T-cell (primary cell): ENCODE measurements around the gene CNOT4. TPM values are rescaled to one million over a fixed set of nuclear protein-coding genes. Genes with fewer than 3 reads are reported as not detected.

Source experiments
- ATAC-seq, 4 experiments: fragments of 200-7000 bp in 3 of 4; fragments of 150-1000 bp in 1 of 4; cut with Tn5 transposase; replicated peaks in 1 of 4; 1 replicate in 3 of 4; 2 replicates in 1 of 4; pipeline ENCODE4 v1.10.0; 2021; ENCODE audit warnings: moderate library complexity in 3 of 4, mild to moderate bottlenecking in 2 of 4, moderate number of reproducible peaks in 1 of 4
- CTCF ChIA-PET, 2 donors: fragments of 300-600 bp; sonication (Branson Sonifier 250); formaldehyde crosslinking; loops; one replicate each; lab custom pipeline; 2022; ENCODE audit warnings: antibody characterized with exemption in 2 of 2; lab: Charles Lee
- POLR2A ChIA-PET, 2 donors: fragments of 300-600 bp; sonication (Branson Sonifier 250); formaldehyde crosslinking; loops; one replicate each; lab custom pipeline; 2022; ENCODE audit warnings: antibody characterized with exemption in 2 of 2; lab: Charles Lee
- DNase-seq, 35 experiments: peaks; one replicate each; pipeline versions ENCODE4 v3.0.0 to v3.0.0-alpha.2; 2013 to 2023
- H3K27ac ChIP-seq: one replicate; pipeline ENCODE4 v1.5.1; 2013; ENCODE audit warnings: low read length
- H3K27me3 ChIP-seq, 2 experiments: replicated peaks in 1 of 2; 1 replicate in 1 of 2; 2 replicates in 1 of 2; pipeline versions ENCODE4 v1.6.1 to v1.7.0; 2013; ENCODE audit warnings: low read length in 1 of 2, mixed read lengths in 1 of 2; ENCODE audit not compliant: control insufficient read depth in 2 of 2, insufficient read depth in 2 of 2; ENCODE audit errors: extremely low read depth in 1 of 2
- H3K36me3 ChIP-seq, 2 donors: 1 replicate in 1 of 2; 2 replicates in 1 of 2; pipeline versions ENCODE4 v1.6.1 to v1.7.0; 2013; ENCODE audit warnings: low read length in 1 of 2; ENCODE audit not compliant: control insufficient read depth in 2 of 2, insufficient read depth in 1 of 2; ENCODE audit errors: extremely low read depth in 1 of 2
- H3K4me1 ChIP-seq, 2 experiments: 1 replicate in 1 of 2; 2 replicates in 1 of 2; pipeline versions ENCODE4 v1.6.1 to v1.7.0; 2013; ENCODE audit warnings: low read length in 2 of 2, mixed read lengths in 1 of 2; ENCODE audit not compliant: insufficient read depth in 2 of 2, control insufficient read depth in 1 of 2; ENCODE audit errors: extremely low read depth in 1 of 2
- H3K4me3 ChIP-seq, 2 donors: 1 replicate in 1 of 2; 2 replicates in 1 of 2; pipeline versions ENCODE4 v1.5.1 to v1.7.0; 2013; ENCODE audit warnings: mild to moderate bottlenecking in 2 of 2, low read length in 1 of 2, moderate library complexity in 1 of 2; ENCODE audit not compliant: control insufficient read depth in 1 of 2; ENCODE audit errors: extremely low read depth in 1 of 2
- H3K9me3 ChIP-seq: 2 replicates; pipeline ENCODE4 v1.7.0; 2013
- H3K27ac Mint-ChIP-seq, 2 donors: one replicate each; pipeline ENCODE4 v1.8.0; 2020 to 2021; ENCODE audit warnings: mild to moderate bottlenecking in 2 of 2, mixed read lengths in 2 of 2
- H3K27me3 Mint-ChIP-seq, 2 donors: one replicate each; pipeline ENCODE4 v1.8.0; 2021 to 2022; ENCODE audit warnings: mixed read lengths in 2 of 2
- H3K36me3 Mint-ChIP-seq: one replicate; pipeline ENCODE4 v1.8.0; 2021; ENCODE audit warnings: mixed read lengths
- H3K4me1 Mint-ChIP-seq, 3 donors: one replicate each; pipeline ENCODE4 v1.8.0; 2020 to 2022; ENCODE audit warnings: mixed read lengths in 3 of 3, mild to moderate bottlenecking in 1 of 3
- H3K4me3 Mint-ChIP-seq, 3 donors: one replicate each; pipeline ENCODE4 v1.8.0; 2020 to 2022; ENCODE audit warnings: mild to moderate bottlenecking in 3 of 3, mixed read lengths in 3 of 3, moderate library complexity in 3 of 3
- H3K9me3 Mint-ChIP-seq, 3 donors: one replicate each; pipeline ENCODE4 v1.8.0; 2020 to 2022; ENCODE audit warnings: mixed read lengths in 3 of 3
- WGBS: methylation state at CpG from one replicate; pipeline ENCODE4 v1.1.5; 2013; ENCODE audit warnings: missing lambda C conversion rate; ENCODE audit not compliant: insufficient coverage; 5-methylcytosine and 5-hydroxymethylcytosine counted together
- total RNA-seq, 35 experiments: library from RNA in 6 of 35; stranded (reverse) in 6 of 35; fragments of 120-200 nt in 1 of 35; gene quantifications; one replicate each; pipeline versions ENCODE4 v1.2.1 to v1.2.4 and lab custom pipeline; 2013 to 2026

The CNOT4 gene
- total RNA-seq, 5 donors from 2014 or later (not counting 1 experiment from before 2014, with no cell fraction given), result 29.4 to 36.8 (median 33.7) TPM

DNA sequence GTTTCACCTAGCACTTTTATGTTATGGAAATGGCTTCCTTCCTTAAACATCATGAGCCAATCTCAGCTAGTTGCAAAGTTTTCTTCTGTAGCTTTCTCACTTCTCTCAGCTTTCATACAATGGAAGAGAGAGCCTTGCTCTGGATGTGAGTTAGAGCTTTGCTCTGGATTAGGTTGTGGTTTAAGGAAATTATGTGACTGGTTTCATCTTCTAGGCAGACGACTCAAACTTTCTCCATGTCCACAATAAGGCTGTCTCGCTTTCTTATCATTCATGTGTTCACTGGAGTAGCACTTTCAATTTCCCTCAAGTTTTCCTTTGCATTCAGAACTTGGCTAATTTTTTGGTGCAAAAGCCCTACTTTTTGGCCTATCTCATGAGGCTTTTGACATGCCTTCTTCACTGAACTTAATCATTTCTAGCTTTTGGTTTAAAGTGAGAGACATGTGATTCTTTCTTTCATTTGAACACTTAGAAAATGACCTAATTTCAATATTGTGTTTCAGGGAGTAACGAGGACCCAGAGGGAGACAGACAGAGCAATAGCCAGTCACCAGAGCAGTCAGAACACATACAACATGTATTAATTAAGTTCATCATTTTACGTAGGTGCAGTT is 49.8 kb downstream of the CNOT4 start:
- H3K9me3 ChIP-seq, result no peaks in the 10 kb centered on the region
- no peak overlapping the region for H3K4me3 Mint-ChIP-seq
- POLR2A ChIA-PET, result interaction anchor here in 1 of 2 donors (0.7 kb wide), 1 partner anchor 20 kb away, joined by 3 read pairs; no protein-coding TSS in a partner anchor
- H3K27me3 ChIP-seq, result no peaks in the 10 kb centered on the region
- H3K9me3 Mint-ChIP-seq, result no peaks in the 10 kb centered on the region
- peaks cover 2 to 7% of the 10 kb centered on the region in 2 experiments for H3K4me1 ChIP-seq
- peaks cover 70 to 75% (median 71%) of the 10 kb centered on the region in 3 donors for H3K4me1 Mint-ChIP-seq
- DNase-seq, result no peak
- CTCF ChIA-PET, result no interaction called here
- H3K36me3 Mint-ChIP-seq, result peaks cover 32% of the 10 kb centered on the region
- no peak overlapping the region for H3K4me3 ChIP-seq
- H3K27me3 Mint-ChIP-seq, result no peaks in the 10 kb centered on the region
- peak in 1 of 4 experiments; percentile 26 for ATAC-seq
- no peak overlapping the region for H3K27ac ChIP-seq
- H3K36me3 ChIP-seq, result no peaks in the 10 kb centered on the region
- 80% methylated on average over 2 of the region's 4 CpGs for WGBS
- H3K27ac Mint-ChIP-seq, result peak overlapping the region in 1 of 2 donors; percentile 2

GRCh38 chr7:135459076-135459475 is 50.8 kb downstream of the CNOT4 start:
- no peak overlapping the region for H3K27ac Mint-ChIP-seq
- Histone ChIP-seq H3K36me3 (no peaks in the 10 kb centered on the region), H3K27me3 (no peaks in the 10 kb centered on the region), H3K4me3 (no peak overlapping the region), H3K9me3 (no peaks in the 10 kb centered on the region), H3K27ac (no peak overlapping the region), H3K4me1 (peaks cover 2 to 9% of the 10 kb centered on the region in 2 experiments)
- CTCF ChIA-PET, result no interaction called here
- 100% methylated on average over 3 of the region's 6 CpGs for WGBS
- no peaks in the 10 kb centered on the region for H3K9me3 Mint-ChIP-seq
- no peaks in the 10 kb centered on the region for H3K27me3 Mint-ChIP-seq
- peaks cover 71 to 77% (median 76%) of the 10 kb centered on the region in 3 donors for H3K4me1 Mint-ChIP-seq
- H3K36me3 Mint-ChIP-seq, result peaks cover 30% of the 10 kb centered on the region
- H3K4me3 Mint-ChIP-seq, result no peak overlapping the region
- ATAC-seq (no peak), DNase-seq (no peak)
- POLR2A ChIA-PET, result no interaction called here

DNA sequence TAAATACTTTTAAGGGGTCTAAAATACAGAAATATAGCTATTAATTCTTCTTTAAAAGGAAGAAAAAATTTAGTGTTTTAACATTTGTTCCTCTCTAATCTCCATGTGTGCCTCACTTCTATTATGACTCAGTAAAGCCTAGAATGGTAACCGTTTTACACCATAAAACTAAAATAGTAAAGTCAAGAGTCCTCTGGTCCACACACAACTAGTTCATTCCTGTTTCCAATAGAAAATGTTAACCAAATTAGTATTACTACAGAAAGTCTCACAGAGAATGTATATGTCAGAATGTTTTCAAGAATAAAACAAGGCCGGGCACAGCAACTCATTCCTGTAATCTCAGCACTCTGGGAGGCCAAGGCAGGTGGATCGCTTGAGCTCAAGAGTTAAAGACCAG is 55.8 kb downstream of the CNOT4 start:
- no peak for DNase-seq
- no peaks in the 10 kb centered on the region for H3K9me3 ChIP-seq
- no peak for ATAC-seq
- H3K4me1 ChIP-seq, result peaks cover 2 to 15% of the 10 kb centered on the region in 2 experiments
- POLR2A ChIA-PET, result no interaction called here
- Mint-ChIP-seq H3K36me3 (peaks cover 17% of the 10 kb centered on the region), H3K27me3 (no peaks in the 10 kb centered on the region), H3K27ac (no peak overlapping the region), H3K4me1 (peaks cover 63 to 69% (median 64%) of the 10 kb centered on the region in 3 donors), H3K9me3 (no peaks in the 10 kb centered on the region), H3K4me3 (no peak overlapping the region)
- WGBS, result 37% methylated on average over 2 of the region's 3 CpGs
- CTCF ChIA-PET, result interaction anchor here (0.5 kb wide), 2 partner anchors 27 to 151 kb away, joined by 3 read pairs; no protein-coding TSS in a partner anchor
- no peak overlapping the region for H3K4me3 ChIP-seq
- no peaks in the 10 kb centered on the region for H3K27me3 ChIP-seq
- no peak overlapping the region for H3K27ac ChIP-seq
- peaks cover 0 to 3% of the 10 kb centered on the region in 2 donors for H3K36me3 ChIP-seq

GRCh38 chr7:135449436-135449835 is 60.5 kb downstream of the CNOT4 start:
- Mint-ChIP-seq H3K36me3 (peaks cover 10% of the 10 kb centered on the region), H3K27ac (no peak overlapping the region), H3K27me3 (no peaks in the 10 kb centered on the region), H3K4me1 (peaks cover 44 to 58% (median 50%) of the 10 kb centered on the region in 3 donors), H3K4me3 (no peak overlapping the region), H3K9me3 (no peaks in the 10 kb centered on the region)
- peaks cover 0 to 23% of the 10 kb centered on the region in 2 experiments for H3K4me1 ChIP-seq
- CTCF ChIA-PET, result no interaction called here
- H3K27ac ChIP-seq, result no peak overlapping the region
- H3K9me3 ChIP-seq, result no peaks in the 10 kb centered on the region
- no peak overlapping the region for H3K4me3 ChIP-seq
- DNase-seq (no peak), ATAC-seq (no peak)
- H3K36me3 ChIP-seq, result peaks cover 0 to 6% of the 10 kb centered on the region in 2 donors
- POLR2A ChIA-PET, result no interaction called here
- no peaks in the 10 kb centered on the region for H3K27me3 ChIP-seq

- H3K27me3 Mint-ChIP-seq, result no peaks in the 10 kb centered on the region
- DNase-seq, result no peak
- H3K27ac Mint-ChIP-seq, result no peak overlapping the region
- H3K36me3 ChIP-seq, result peaks cover 0 to 6% of the 10 kb centered on the region in 2 donors
- H3K4me1 Mint-ChIP-seq, result peaks cover 44 to 56% (median 47%) of the 10 kb centered on the region in 3 donors
- WGBS, result no CpG with 5 or more reads among the region's 1 CpG
- ATAC-seq, result no peak
- no peak overlapping the region for H3K4me3 ChIP-seq
- H3K4me1 ChIP-seq, result peaks cover 0 to 24% of the 10 kb centered on the region in 2 experiments
- H3K4me3 Mint-ChIP-seq, result no peak overlapping the region
- H3K36me3 Mint-ChIP-seq, result peaks cover 12% of the 10 kb centered on the region
- no peak overlapping the region for H3K27ac ChIP-seq
- H3K27me3 ChIP-seq, result no peaks in the 10 kb centered on the region
- no peaks in the 10 kb centered on the region for H3K9me3 Mint-ChIP-seq
- ChIA-PET POLR2A (no interaction called here), CTCF (no interaction called here)
- no peaks in the 10 kb centered on the region for H3K9me3 ChIP-seq
Observed at GRCh38 chr7:135448753-135449152, 61.1 kb downstream of the CNOT4 start.

DNA sequence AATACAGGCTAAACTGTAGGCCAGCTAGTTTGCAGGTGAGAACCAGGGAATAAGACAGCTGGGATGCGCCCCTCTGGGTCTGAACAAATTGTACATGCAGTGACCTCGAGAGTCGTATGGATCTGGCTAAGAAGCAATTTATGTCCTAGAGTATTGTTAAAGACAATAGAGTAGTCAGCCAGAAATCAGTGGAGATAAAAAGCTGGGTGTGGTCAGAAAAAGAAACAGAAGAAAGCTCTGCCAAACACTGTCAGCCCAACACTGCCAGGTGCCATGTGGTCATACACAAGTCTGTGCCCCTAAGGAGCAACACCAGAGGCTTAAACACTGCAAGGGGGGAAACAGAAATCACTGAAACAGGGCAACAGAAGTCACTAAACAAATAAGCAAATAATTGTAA is 62.2 kb downstream of the CNOT4 start:
- Mint-ChIP-seq H3K36me3 (peaks cover 18% of the 10 kb centered on the region), H3K27ac (no peak overlapping the region), H3K27me3 (no peaks in the 10 kb centered on the region), H3K4me1 (peaks cover 44 to 59% (median 47%) of the 10 kb centered on the region in 3 donors), H3K4me3 (peak overlapping the region in 1 of 3 donors; percentile 6), H3K9me3 (no peaks in the 10 kb centered on the region)
- ChIA-PET CTCF (interaction anchor here in 1 of 2 donors (0.6 kb wide), 1 partner anchor 948 kb away, joined by 3 read pairs; no protein-coding TSS in a partner anchor), POLR2A (no interaction called here)
- Histone ChIP-seq H3K27me3 (no peaks in the 10 kb centered on the region), H3K27ac (no peak overlapping the region), H3K9me3 (no peaks in the 10 kb centered on the region), H3K4me3 (no peak overlapping the region), H3K36me3 (peaks cover 0 to 5% of the 10 kb centered on the region in 2 donors), H3K4me1 (peaks cover 0 to 24% of the 10 kb centered on the region in 2 experiments)
- 94% methylated on average over 3 of the region's 3 CpGs for WGBS
- no peak for ATAC-seq
- no peak for DNase-seq
